AG09309 (cell line): Measurements from ENCODE around the gene B3GNT5.

Source experiments
- DNase-seq: peaks from one replicate; pipeline ENCODE4 v3.0.0-alpha.2; 2010; ENCODE audit warnings: low read depth
- H3K4me3 ChIP-seq: 2 replicates; pipeline ENCODE4 v1.5.1; 2011; ENCODE audit warnings: mild to moderate bottlenecking, low read depth, low read length, moderate library complexity; ENCODE audit not compliant: control insufficient read depth
- TF ChIP-seq, protein P1 (sequence below): IDR thresholded peaks from 2 replicates; pipeline ENCODE4 v1.5.1; 2011; ENCODE audit warnings: mild to moderate bottlenecking, low read depth, low read length, inconsistent platforms; ENCODE audit not compliant: insufficient read depth, control insufficient read depth; ENCODE audit errors: missing control alignments

The B3GNT5 gene

DNA sequence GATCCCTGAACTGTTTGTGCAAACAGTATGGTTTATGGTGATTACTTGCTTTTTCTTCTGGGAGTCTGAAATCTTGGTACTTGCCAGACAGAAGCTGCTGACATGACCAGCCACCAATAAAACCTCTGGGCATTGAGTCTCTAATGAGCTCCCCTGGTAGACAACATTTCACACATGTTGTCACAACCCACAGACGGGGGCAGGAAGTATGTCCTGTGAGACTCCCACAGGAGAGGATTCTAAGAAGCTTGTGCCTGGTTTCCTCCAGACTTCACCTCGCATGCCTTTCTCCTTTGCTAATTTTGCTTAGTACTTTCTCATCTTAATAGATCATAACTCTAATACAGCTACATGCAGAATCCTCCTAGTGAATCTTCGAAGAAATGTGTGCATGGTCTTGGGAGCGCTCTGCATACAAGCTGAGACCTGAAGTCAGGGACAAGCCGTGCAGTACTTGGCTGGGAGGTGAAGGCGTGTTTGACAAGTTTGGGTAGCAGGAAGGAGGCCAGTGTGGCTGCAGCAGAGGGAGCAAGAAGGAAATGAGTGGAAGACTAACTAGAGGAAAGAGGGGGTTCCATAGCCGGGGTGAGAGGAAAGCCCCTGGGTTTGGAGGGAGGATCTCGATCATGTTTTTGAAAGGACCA is 49.0 kb downstream of the B3GNT5 start:
- no peak overlapping the region for H3K4me3 ChIP-seq
- no peak for DNase-seq
- TF ChIP-seq, protein P1, sequence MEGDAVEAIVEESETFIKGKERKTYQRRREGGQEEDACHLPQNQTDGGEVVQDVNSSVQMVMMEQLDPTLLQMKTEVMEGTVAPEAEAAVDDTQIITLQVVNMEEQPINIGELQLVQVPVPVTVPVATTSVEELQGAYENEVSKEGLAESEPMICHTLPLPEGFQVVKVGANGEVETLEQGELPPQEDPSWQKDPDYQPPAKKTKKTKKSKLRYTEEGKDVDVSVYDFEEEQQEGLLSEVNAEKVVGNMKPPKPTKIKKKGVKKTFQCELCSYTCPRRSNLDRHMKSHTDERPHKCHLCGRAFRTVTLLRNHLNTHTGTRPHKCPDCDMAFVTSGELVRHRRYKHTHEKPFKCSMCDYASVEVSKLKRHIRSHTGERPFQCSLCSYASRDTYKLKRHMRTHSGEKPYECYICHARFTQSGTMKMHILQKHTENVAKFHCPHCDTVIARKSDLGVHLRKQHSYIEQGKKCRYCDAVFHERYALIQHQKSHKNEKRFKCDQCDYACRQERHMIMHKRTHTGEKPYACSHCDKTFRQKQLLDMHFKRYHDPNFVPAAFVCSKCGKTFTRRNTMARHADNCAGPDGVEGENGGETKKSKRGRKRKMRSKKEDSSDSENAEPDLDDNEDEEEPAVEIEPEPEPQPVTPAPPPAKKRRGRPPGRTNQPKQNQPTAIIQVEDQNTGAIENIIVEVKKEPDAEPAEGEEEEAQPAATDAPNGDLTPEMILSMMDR = no peak

DNA sequence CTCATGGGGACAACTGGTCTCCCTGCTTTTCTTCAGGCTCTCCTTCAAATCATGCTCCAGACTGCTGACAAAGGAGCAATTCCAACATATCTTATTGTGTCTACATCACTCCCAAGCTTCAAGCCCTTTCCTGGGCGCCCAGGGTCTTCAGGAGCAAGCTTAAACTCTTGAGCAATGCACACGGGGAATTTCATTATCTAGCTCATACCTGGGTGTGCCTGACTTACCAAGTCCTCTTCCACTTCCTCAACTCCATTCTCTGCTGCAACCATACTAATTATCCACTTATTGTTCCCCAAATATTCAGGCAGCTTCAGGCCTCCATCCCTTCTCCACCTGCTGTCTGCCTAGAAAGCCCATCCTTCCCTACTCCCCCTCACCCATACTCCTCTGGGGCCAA is 50.6 kb downstream of the B3GNT5 start:
- H3K4me3 ChIP-seq = no peak overlapping the region
- TF ChIP-seq, protein P1 = no peak
- no peak for DNase-seq

DNA sequence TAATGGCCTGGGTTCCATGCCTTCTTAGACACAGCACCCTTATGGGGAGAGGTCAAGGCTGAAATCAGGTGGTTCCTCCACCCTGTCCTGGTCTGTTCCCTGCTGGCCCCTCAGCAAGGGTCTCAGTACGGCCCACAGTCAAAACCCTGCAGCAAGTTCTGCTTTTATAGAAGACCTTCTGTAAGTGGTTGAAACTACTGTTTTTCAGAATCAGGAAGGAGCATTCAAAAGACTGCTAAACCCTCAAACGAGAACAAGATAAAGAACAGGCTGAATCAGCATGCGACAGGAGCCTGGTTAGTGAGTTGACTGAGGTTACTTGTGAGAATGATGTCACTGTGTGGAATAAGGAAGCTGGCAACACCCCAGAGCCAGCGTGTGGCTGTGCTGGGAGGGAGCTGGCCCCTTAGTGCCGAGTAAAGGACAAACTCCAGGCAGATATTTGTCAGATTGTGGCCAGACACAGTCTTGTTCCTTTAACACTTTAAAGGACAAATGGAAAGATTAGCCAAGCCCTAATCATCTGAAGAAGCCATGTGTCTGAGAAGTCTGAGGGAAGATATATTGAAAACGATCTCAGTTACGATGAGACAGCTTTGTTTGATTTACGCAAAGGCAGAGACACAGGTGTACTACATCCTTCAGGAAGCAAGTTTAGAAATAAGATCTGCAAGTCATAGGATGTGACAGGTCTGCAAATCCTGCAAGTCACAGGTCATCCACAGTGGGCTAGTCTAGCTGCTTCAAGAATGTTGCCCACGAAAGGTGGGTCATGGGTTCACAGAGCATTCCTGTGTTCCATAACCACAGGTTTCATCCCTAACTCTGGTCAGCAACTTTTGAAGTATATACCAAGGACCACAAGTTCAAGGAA is 54.0 kb downstream of the B3GNT5 start:
- no peak overlapping the region for H3K4me3 ChIP-seq
- DNase-seq = no peak
- TF ChIP-seq, protein P1 = no peak

DNA sequence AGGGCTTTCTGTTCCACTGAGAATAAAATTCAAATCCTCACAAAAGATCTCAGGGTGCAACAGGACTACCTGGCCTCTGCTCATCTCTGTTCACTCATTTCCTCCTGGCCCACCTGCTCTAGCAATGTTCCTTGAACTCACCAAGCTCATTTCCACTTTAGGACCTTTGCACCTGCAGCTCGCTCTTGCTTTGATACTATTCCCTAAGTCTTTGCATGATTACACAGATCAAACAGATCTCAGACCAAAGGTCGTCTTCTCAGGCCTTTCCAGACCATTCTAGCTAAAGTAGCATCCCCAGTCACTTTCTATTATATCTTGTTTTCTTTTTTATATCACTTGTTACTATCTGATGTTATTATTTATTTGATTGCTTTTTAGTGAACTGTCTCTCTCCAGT is 54.7 kb downstream of the B3GNT5 start:
- TF ChIP-seq, protein P1 = no peak
- DNase-seq = no peak
- H3K4me3 ChIP-seq = no peak overlapping the region

DNA sequence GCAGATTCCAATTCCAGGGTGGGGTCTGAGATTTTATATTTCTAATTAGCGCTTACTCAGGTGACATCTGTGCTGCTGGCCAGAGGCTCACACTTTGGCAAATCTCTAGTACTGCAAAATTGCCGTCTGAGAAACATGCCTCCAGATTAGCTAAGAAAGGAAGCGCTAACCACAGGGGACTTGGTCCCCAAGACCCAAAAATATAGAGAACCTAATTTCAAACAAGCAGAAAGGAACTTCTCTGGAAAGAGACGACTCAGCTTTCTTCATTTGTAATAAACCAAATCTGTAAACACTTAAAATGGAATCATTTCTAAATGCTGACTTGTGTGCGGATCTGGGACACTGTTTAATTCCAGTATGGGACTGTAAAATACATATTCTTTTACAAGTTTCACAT is 55.7 kb downstream of the B3GNT5 start:
- no peak overlapping the region for H3K4me3 ChIP-seq
- TF ChIP-seq, protein P1 = no peak
- DNase-seq = no peak

DNA sequence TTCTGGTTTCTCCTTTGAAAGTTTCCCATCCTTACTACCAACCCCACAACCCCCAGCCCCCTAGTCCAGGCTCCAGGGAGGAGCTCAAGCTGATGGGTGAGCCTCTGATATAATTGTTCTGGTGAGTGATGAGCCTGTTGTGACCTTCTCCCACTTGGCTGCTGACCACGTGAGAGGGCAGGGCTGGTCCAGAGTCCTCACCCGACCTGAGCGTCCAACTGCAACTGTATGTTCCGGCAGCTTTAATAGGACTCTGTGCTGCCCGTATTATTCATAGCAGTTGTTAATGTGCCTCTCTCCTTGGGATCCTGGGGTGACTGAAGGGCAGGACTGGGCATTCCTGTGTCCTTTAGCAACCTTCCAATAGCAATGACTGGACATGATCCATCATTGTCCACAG is 56.2 kb downstream of the B3GNT5 start:
- H3K4me3 ChIP-seq = no peak overlapping the region
- TF ChIP-seq, protein P1 = no peak
- DNase-seq = no peak
